Fibroblast of villous mesenchyme (primary cell): ENCODE data around the gene HTR5A. TPM values are rescaled to one million over a fixed set of nuclear protein-coding genes. Genes with fewer than 3 reads are reported as not detected.
"Not testable (repeated sequence)": the region's sequence is repeated elsewhere in the genome, so short reads cannot be mapped to it uniquely, and the experiment has no call there.

Experiments used
- DNase-seq: peaks from one replicate; pipeline ENCODE4 v3.0.0-alpha.2; 2010; ENCODE audit warnings: low read depth
- H3K4me3 ChIP-seq: 2 replicates; pipeline ENCODE4 v1.5.1; 2011; ENCODE audit warnings: low read depth, mild to moderate bottlenecking, low read length
- CTCF ChIP-seq: IDR thresholded peaks from 2 replicates; pipeline ENCODE4 v1.5.1; 2012; ENCODE audit warnings: low read depth, mild to moderate bottlenecking, low read length; ENCODE audit not compliant: insufficient read depth
- total RNA-seq: library from RNA; depleted of rRNA; stranded (reverse); fragments of >200 nt; gene quantifications from 2 replicates; pipeline ENCODE4 v1.2.3, GENCODE V29; 2012

HTR5A gene
- not detected in 2 replicates for total RNA-seq

- TF ChIP-seq CTCF: no peak
- peak; percentile 87 for DNase-seq
- H3K4me3 ChIP-seq: no peak within 1 kb of the TSS
Measured at GRCh38 chr7:155069992-155070751, at the start of gene HTR5A. TSS of gene HTR5A (plus strand) at chr7:155070324. CDS start at chr7:155070900, 576 bp downstream.

GRCh38 chr7:155020996-155021395 lies 49.1 kb upstream of the HTR5A start:
- DNase-seq: no peak
- TF ChIP-seq CTCF: no peak
- no peak overlapping the region for H3K4me3 ChIP-seq

- H3K4me3 ChIP-seq: no peak overlapping the region
- TF ChIP-seq CTCF: no peak
- DNase-seq: no peak
Measured at GRCh38 chr7:155021699-155022145, 48.4 kb upstream of the HTR5A start.

- DNase-seq: no peak
- H3K4me3 ChIP-seq: no peak overlapping the region
- no peak for TF ChIP-seq CTCF
Measured at GRCh38 chr7:155027879-155028278, 42.2 kb upstream of the HTR5A start.

- H3K4me3 ChIP-seq: no peak overlapping the region
- no peak for DNase-seq
- no peak for TF ChIP-seq CTCF
Measured at GRCh38 chr7:155032978-155033377, 37.1 kb upstream of the HTR5A start.

- not testable (repeated sequence) for H3K4me3 ChIP-seq, DNase-seq
Measured at GRCh38 chr7:155034495-155034894, 35.6 kb upstream of the HTR5A start.

- TF ChIP-seq CTCF: no peak
- no peak overlapping the region for H3K4me3 ChIP-seq
- no peak for DNase-seq
Measured at GRCh38 chr7:155038335-155038734, 31.8 kb upstream of the HTR5A start.
